ENCODE data around the gene CCDC152. TPM values are rescaled to one million over a fixed set of nuclear protein-coding genes. Genes with fewer than 3 reads are reported as not detected.

CCDC152 gene
- total RNA-seq, 1 experiment from 2014 or later = 2.9 TPM

DNA sequence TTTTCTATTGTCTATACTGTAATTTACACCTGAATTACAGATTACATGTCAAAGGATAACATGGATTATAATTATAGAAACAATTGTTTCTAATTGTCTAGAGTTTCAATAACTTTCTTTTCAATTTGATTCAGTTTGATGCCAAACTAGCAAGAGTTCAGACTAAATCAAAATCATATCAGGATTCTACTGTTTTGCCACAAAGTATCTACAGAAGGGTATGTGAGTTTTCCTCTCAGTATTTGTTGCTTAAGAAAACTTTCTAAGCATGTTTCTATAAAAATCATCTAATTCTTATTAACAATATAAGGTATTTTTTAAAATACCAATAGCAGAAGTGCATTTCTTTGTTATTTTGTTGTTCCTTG lies 42.6 kb downstream of the CCDC152 start:
- Histone ChIP-seq H3K4me3 (ENCODE audit: insufficient read depth, low read depth, low read length) (no peak overlapping the region), H3K27me3 (ENCODE audit: control insufficient read depth, insufficient read depth, low read length) (no peaks in the 10 kb centered on the region), H3K36me3 (replicated peaks; ENCODE audit: control insufficient read depth, insufficient read depth, low read length) (no peaks in the 10 kb centered on the region; the same call in 1 of the 2 replicates)
- DNase-seq = no peak

DNA sequence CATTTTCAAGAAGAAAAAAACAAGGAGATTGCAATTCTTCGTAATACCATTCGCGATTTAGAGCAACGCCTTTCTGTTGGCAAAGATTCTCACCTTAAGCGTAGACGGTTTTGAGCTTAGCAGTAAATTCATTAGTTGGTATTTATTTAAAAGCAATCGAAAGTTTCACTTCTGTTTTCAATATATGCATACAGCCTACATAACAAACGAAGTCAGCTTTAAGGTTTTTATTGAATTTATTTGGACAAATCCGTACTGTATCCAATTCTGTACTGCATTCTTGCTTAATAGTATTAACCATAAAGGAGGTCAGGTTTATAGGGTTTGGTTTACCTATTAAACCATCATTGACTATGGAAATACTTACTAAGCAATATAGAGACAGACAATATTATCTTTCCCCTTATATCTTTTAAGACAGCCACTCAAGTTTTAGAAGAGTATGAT lies 43.1 kb downstream of the CCDC152 start:
- no peak overlapping the region for H3K4me3 ChIP-seq (ENCODE audit: insufficient read depth, low read depth, low read length)
- no peaks in the 10 kb centered on the region; the same call in 1 of the 2 replicates for H3K36me3 ChIP-seq (replicated peaks; ENCODE audit: control insufficient read depth, insufficient read depth, low read length)
- no peak for DNase-seq
- no peaks in the 10 kb centered on the region for H3K27me3 ChIP-seq (ENCODE audit: control insufficient read depth, insufficient read depth, low read length)

DNA sequence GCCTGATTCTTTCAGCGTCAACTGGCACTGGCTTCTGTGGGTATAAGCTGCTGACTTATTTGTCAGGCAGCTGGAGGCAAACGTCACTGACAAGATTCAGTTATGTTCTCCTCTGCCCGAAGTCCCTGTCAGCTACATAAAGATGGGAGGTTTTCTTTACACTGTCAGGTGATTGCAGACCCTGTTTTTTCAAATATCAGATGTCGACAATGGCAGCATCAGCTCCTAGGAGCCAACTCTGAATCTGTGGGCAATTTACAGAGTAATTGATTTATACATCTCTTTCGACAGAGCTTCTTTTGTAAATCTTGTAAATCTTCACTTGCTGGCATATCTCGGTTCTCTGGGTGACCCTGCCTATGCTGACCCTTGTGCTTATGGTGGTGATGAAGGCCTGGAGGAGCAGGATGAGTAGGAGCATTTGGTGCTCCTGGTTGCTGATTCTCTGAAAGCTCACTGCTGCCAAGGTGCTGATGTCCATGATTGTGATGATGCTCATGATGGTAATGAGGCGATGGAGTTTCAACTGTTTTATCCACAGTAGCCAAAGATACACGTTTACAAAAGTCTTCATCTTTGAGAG lies 44.2 kb downstream of the CCDC152 start:
- no peak for DNase-seq
- Histone ChIP-seq H3K27me3 (ENCODE audit: control insufficient read depth, insufficient read depth, low read length) (no peaks in the 10 kb centered on the region), H3K4me3 (ENCODE audit: insufficient read depth, low read depth, low read length) (no peak overlapping the region), H3K36me3 (replicated peaks; ENCODE audit: control insufficient read depth, insufficient read depth, low read length) (no peaks in the 10 kb centered on the region; the same call in 1 of the 2 replicates)

DNA sequence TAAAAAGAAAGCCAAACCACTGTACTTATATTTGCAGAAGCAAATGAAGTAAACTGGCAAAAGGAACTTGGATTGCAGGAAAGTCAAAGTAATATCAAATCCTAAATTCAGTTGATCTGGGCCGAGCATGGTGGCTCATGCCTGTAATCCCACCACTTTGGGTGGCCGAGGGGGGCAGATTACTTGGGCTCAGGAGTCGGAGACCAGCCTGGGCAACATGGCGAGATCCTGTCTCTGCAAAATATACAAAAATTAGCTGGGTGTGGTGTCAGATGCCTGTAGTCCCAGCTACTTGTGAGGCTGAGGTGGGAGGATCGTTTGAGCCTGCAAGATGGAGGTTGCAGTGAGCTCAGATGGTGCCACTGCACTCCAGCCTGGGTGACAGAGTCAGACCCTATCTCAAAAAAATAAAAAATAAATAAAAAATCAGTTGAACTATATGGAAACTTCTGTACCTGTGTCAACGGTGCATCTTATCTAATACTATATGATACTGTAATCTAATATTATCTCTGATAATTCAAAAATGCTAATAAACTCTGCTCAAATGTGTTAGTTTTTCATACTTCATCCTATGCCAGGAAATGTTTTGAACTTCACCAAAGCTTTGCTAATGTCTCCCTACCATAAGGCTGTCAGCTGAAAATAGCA lies 45.0 kb downstream of the CCDC152 start:
- DNase-seq = no peak
- Histone ChIP-seq H3K36me3 (replicated peaks; ENCODE audit: control insufficient read depth, insufficient read depth, low read length) (no peaks in the 10 kb centered on the region; the same call in 1 of the 2 replicates), H3K4me3 (ENCODE audit: insufficient read depth, low read depth, low read length) (no peak overlapping the region), H3K27me3 (ENCODE audit: control insufficient read depth, insufficient read depth, low read length) (no peaks in the 10 kb centered on the region)

GRCh38 chr5:42804717-42805339 lies 48.2 kb downstream of the CCDC152 start:
- no peaks in the 10 kb centered on the region for H3K36me3 ChIP-seq (replicated peaks; ENCODE audit: control insufficient read depth, insufficient read depth, low read length)
- DNase-seq = no peak
- H3K27me3 ChIP-seq (ENCODE audit: control insufficient read depth, insufficient read depth, low read length) = no peaks in the 10 kb centered on the region
- no peak overlapping the region for H3K4me3 ChIP-seq (ENCODE audit: insufficient read depth, low read depth, low read length)

GRCh38 chr5:42806004-42806700 lies 49.5 kb downstream of the CCDC152 start:
- Histone ChIP-seq H3K27me3 (ENCODE audit: control insufficient read depth, insufficient read depth, low read length) (no peaks in the 10 kb centered on the region), H3K36me3 (replicated peaks; ENCODE audit: control insufficient read depth, insufficient read depth, low read length) (no peaks in the 10 kb centered on the region), H3K4me3 (ENCODE audit: insufficient read depth, low read depth, low read length) (no peak overlapping the region)
- no peak for DNase-seq

DNA sequence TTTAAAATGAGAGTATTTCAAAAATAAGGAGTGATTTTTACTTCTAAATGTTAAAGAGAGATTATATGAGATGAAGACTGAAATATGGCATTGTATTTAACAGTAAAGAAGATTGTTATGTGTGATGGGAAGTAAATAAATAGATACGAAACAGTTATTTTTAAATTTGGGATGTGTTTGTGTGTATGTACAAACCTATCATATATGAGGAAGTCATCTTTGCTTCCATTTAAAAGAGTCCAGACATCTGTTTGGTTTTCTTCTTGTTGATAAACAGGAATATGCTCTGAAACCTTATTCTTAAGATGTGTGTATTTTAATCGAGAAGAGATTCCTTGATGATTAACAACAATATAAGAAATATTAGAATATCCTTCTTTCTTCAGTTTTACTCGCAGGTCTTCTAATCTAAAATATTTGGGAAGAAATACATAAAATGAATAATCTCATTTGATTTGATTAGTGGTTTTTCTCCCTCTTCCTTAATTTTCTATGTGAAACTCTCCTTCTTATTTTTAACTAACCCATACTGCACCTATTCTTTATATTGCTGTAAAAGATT lies 50.2 kb downstream of the CCDC152 start:
- Histone ChIP-seq H3K4me3 (ENCODE audit: insufficient read depth, low read depth, low read length) (no peak overlapping the region), H3K27me3 (ENCODE audit: control insufficient read depth, insufficient read depth, low read length) (no peaks in the 10 kb centered on the region), H3K36me3 (replicated peaks; ENCODE audit: control insufficient read depth, insufficient read depth, low read length) (no peaks in the 10 kb centered on the region)
- no peak for DNase-seq

DNA sequence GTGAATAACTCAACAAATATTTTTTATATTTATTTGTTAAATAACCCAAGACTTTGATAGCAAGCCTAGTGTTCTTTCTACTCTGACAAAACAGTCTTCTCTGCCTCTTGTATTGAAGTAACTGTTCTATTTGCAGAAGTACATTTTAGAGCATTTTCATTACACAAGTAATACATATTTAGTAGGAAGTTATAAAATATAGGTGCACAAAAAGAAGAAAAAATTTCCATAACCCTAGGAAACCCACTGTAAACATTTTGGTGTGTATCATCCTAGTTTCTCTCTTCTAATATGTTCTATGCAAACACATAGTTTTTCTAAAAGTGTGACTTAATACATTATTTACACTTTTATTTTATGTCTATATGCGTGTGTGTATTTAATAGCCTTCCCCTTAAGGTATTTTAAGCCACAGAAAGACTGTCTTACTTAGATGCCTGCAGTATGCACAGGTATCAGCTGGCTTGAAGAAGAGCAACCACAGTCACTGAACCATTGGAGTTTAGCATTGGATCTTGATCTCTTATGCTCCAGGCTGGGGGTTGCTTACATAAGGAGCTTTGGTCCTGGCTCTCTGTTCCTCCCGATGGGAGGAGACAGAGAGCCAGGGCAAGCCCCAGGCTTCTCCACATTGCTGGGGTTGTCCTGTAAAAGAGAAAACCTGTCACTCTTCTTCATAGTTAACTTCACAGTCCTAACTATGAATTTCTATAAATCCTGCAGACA lies 51.3 kb downstream of the CCDC152 start:
- H3K36me3 ChIP-seq (replicated peaks; ENCODE audit: control insufficient read depth, insufficient read depth, low read length) = no peaks in the 10 kb centered on the region
- no peak overlapping the region for H3K4me3 ChIP-seq (ENCODE audit: insufficient read depth, low read depth, low read length)
- DNase-seq = peak; percentile 33
- H3K27me3 ChIP-seq (ENCODE audit: control insufficient read depth, insufficient read depth, low read length) = no peaks in the 10 kb centered on the region

DNA sequence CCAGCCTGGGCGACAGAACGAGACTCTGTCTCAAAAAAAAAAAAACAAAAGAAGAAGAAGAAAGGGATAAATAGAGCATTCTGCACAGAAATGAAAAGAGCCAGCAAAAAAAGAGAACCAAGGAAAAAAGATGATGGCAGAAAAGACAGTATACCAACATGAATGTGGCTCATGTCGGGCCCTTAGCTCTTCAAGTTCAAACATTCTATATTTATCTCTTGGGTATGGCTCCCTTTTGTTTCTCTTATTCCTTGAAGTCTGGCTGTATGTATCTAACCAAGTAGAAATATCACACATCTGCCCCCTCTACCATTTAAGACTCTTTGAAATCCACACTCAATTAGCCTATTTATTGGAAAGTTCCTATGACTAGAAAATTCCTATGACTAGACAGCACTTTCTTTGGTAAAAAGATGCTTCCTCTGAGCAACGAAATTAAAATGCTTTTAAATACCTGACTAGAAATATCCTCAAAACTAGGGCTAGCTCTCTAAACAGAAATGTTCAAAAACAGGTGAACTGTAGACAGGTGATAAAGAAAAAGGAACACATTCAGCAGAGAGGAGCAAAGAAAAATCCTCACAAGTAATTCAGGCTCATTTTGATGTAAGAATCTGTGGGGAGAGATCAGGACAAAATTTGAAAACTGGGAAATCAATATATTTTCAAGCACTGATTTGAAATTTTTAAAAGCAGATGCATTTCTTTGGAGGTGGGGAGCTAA lies 52.4 kb downstream of the CCDC152 start:
- Histone ChIP-seq H3K36me3 (replicated peaks; ENCODE audit: control insufficient read depth, insufficient read depth, low read length) (no peaks in the 10 kb centered on the region), H3K4me3 (ENCODE audit: insufficient read depth, low read depth, low read length) (no peak overlapping the region), H3K27me3 (ENCODE audit: control insufficient read depth, insufficient read depth, low read length) (no peaks in the 10 kb centered on the region)
- DNase-seq = no peak

DNA sequence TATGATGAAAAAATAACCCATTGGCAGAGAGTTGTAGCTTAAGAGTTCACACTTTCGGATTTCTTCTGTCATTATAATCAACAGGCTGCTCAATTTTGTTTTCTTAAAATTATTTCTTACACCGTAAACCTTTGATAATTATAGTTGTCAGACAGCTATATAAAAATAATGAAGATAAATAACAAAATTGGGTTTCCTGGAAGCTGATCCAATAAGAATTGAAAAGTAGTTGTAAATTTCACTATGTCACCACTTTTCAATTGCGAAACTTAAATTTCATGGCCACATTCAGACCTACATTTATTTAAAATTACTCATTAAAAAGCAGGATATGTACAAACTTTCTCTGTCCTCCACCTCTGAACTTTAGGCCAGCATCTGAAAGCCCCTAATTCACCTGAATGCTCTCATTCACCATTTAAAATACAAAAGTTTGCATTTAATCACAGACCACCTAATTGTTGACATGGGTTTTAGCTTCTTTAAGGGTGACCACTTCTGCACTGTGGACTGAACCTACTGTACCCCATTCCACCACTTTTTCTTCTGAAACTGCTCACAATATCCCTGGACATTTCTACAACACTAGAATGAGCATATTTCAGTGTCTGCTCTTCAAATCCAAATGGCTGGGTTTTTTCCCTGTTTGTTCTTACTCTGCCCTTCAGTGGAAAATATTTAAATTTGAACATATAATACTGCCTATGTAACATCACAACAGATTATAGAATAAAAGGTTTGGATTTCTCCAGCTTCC lies 54.4 kb downstream of the CCDC152 start:
- no peaks in the 10 kb centered on the region for H3K36me3 ChIP-seq (replicated peaks; ENCODE audit: control insufficient read depth, insufficient read depth, low read length)
- peak overlapping the region; percentile 21; the same call in 1 of the 2 replicates for H3K4me3 ChIP-seq (ENCODE audit: insufficient read depth, low read depth, low read length)
- H3K27me3 ChIP-seq (ENCODE audit: control insufficient read depth, insufficient read depth, low read length) = no peaks in the 10 kb centered on the region
- no peak for DNase-seq

GRCh38 chr5:42811591-42812446 lies 55.2 kb downstream of the CCDC152 start, which contains the start of gene SELENOP:
TSS of gene SELENOP (minus strand) at chr5:42811892. CDS start at chr5:42808353, 3,539 bp downstream.
- no peaks in the 10 kb centered on the region for H3K27me3 ChIP-seq (ENCODE audit: control insufficient read depth, insufficient read depth, low read length)
- peak within 1 kb of the TSS; percentile 21; the same call in 1 of the 2 replicates for H3K4me3 ChIP-seq (ENCODE audit: insufficient read depth, low read depth, low read length)
- no peaks in the 10 kb centered on the region for H3K36me3 ChIP-seq (replicated peaks; ENCODE audit: control insufficient read depth, insufficient read depth, low read length)
- DNase-seq = peak; percentile 48

DNA sequence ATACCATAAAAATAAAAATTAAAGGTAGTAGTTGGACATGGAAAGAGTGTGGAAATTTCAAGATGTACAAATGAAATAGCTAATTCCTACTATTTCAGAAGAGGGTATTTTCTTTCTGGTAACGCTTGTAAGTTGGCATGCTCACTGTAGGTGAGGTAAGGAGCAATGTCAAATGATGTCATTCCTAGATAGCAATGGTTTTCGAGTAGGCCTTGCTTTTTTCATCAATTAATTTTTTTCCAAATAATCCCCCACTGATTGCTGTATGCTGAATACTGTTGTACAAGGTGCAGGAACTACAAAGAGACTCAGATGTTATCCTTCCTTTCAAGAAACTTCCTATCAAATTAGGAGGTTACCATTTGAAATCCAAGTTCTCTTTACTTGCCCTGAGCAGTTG lies 56.0 kb downstream of the CCDC152 start:
- Histone ChIP-seq H3K27me3 (ENCODE audit: control insufficient read depth, insufficient read depth, low read length) (no peaks in the 10 kb centered on the region), H3K36me3 (replicated peaks; ENCODE audit: control insufficient read depth, insufficient read depth, low read length) (no peaks in the 10 kb centered on the region), H3K4me3 (ENCODE audit: insufficient read depth, low read depth, low read length) (no peak overlapping the region)
- no peak for DNase-seq
